GM18873 (cell line): ENCODE results near the gene SLC41A1.

Source experiments
- ATAC-seq: cut with Tn5 transposase; IDR thresholded peaks from one replicate; pipeline ENCODE4 v1.9.1; 2021; ENCODE audit warnings: mild to moderate bottlenecking, moderate library complexity, moderate number of reproducible peaks; ENCODE audit not compliant: unreplicated experiment, low FRiP score

SLC41A1 gene

DNA sequence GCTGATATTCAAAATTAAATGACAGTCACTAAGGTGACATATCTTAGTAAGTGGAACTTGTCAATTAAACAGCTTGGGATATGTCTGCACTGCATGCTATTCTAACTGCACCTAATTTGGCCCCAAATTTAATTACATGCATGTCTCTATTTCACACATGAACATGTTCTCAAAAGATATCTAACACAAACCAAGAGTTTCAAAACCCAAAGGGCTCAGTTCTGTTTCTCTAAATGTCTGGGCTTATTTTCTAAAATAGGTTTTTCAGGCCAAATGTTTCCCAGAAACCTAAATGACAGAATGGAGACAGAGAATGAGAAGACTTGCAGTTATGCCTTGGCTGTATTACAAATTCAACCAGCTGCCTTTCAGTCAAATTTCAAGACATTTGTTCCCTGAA lies 49.0 kb downstream of the SLC41A1 start:
- no peak for ATAC-seq

DNA sequence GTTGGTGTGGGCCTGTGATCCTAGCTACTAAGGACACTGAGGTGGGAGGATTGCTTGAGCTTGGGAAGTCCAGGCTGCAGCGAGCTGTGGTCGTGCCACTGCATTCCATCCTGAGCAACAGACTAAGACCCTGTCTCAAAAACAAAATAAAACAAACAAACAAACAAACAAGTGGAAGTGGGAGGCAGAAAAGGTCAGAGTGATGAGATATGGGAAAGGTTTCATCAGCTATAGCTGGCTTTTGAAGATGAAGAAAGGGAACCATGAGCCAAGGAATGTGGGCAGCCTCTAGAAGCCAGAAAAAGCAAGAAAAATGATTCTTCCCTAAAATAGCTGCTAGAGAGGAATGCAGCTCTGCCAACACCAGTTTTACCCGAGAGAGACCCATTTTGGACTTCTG lies 52.4 kb downstream of the SLC41A1 start:
- no peak for ATAC-seq

DNA sequence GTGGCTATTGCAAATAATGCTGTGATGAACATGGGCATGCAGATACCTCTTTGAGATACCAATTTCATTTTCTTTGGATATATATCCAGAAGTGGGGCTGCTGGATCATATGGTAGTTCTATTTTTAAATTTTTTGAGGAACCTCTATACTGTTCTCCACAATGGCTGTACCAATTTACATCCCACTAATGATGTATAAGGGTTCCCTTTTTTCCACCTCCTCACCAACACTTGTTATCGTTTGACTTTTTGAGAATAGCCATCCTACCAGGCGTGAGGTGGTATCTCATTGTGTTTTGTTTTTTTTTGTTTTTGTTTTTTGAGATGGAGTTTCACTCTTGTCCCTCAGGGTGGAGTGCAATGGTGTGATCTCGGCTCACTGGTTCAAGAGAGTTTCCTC lies 56.4 kb downstream of the SLC41A1 start:
- no peak for ATAC-seq

DNA sequence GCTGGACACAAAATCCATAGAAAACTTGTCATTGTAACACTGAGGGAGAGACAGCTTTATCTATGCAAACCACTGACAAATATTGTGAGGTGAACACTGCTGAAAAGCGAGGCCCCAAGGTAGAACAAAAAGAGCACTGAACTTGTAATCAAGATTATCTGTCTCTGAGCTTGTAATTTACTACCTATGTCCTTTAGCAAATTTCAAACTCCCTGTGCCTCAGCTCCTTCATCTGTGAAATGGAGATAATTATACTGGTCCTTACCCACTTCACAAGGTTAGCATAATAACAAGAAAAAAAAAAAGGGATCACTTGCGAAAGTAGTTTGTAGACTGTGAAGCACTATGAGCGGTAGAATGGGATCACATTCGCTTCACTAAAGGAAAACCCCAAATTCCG lies 58.1 kb downstream of the SLC41A1 start:
- ATAC-seq, result no peak

DNA sequence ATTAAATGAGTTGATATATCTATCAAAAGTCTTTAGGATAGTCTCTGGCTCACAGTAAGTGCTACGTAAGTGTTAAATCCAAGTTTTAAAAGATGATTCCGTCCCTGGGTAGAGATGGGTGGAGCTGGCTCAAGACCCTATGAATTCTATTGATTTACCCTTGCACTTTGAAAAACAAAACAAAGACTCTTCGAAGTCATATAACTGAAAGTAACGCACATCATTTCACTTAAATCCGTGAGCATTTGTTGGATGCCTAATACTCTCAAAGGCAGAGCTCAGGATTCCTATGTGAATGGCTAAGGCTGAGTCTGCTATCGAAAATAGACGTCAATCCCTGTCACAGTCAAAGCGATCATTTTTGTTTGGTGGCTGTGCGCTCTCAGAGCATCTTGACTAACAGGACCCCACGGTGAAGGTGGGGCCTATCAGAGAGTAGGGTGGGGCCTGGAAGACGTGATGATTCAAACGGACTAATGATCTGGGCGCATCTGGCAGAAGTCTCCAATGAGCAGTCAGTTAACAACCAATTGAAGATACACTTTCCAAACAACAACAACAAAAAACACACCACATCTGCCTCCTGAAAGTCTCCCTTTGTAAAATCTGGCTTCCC lies 61.9 kb downstream of the SLC41A1 start:
- no peak for ATAC-seq

DNA sequence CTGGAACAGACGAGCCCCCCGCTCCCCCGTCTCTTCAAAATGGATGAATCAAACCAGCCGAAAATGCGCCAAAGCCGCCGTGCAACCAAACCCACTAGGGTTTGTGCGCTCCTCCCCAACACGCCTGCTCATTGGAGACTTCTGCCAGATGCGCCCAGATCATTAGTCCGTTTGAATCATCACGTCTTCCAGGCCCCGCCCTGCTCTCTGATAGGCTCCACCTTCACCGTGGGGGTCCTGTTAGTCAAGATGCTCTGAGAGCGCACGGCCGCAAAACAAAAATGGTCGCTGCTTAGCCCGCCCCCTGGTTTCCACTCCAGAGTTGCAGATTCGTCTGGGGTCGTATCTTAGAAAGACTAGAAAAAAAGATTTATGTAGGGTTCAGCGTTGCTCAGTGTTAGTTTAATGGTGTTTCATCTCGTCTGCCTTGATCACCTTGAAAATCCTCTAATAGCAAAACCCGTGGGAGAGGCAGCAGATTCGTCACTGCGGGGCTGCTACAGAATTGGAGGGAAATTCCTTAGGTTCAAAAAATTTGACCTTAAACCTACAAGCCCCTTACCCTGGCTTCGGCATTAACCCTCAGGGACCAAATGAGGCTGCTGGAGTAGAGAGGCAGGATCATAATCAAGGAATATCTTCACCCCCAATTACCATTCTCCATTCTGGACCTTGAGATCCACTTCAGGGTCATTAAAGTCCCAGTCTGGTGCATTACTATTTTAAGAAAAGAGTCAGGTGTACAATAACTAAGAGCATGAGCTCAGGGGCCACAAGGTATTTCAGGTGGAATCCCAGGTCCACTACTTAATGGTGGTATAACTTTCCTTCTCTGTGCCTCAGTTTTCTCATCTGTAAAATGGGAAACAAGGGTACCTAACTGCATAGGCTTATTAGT lies 62.6 kb downstream of the SLC41A1 start, which contains the start of gene NUCKS1:
Gene NUCKS1, minus strand, starts transcription at position 45 of the 898 bp plus-strand sequence. CDS start 209 bp downstream, outside the sequence.
- ATAC-seq, result peak; percentile 81

DNA sequence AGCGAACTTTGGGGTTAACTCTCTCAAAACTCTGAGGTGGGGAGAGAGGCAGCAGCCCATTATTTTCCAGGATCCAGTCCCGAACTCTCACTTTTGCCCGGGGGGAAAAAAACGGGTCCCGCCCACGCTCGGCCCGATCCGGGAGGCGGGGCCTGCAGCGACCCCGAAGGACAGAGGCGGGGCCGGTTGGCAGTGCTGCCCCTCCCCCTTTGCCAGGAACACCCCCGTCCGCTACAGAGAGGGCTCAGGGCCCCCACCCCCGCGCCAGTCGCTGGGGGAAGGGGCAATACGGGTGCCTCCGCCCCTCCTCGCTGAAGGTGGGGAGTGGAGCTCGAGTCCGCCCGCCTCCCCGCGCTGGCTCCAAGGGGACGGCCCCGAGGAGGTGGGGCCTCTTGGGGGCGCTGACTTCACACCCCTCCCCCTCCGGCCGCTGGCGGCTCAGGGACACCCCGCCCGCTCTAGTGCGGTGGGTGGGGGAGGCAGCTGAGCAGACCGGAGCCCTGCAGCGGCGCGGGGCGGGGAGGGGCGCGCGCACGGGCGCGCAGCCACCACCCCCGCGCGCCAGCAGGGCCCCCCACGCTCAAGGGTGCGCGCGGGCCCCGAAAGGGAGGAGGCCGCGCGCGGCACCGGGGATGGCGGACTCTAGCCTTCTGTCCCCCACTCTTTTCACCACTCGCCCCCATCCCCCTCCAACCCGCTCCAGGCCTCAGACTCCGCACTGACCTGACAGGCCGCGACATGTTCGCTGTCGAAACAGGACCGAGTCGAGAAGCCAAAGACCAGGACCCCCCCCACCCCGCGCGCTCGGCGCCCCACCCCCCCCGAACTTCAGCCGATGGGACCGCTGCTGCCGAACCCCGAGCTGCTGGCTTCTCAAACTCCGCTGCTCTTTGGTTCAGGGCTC lies 63.5 kb downstream of the SLC41A1 start:
- ATAC-seq, result peak; percentile 71

DNA sequence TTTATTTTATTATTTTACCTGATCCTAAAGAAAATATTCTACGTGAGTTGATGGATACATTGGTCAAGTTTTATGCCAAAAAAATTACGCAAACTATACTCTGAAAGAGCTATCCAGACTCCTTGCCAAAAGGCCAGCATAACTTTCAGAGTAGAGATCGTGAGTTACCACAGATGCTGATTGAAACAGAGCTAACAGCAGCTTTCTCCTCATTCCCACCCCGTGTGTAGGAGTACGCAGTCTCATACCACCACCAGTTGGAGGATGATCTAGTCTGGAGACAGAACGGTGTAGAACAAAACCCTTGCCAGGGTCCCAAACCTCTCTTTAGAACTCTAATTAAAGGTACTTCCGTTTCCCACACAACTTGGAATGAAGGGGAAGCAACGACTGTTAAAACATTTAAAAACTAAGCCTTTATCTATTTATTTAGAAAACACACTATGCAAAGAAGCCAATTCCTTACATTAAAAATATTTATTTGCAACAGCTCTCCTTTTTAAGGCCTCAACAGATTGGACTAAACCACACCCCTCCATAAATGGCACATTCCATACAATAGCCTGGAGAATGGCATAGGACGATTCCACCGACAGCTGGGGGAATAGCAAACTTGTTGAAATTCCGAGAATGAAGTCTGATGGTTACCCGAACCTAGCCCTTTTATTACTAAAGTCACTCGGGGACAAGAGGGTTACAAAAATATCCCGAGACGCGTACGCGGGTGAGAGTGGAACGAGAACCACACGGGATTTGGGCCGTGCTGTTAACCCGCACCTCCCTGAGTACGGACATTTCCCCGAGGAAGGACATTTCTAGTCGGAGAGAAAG lies 64.4 kb downstream of the SLC41A1 start:
- peak; percentile 9 for ATAC-seq

DNA sequence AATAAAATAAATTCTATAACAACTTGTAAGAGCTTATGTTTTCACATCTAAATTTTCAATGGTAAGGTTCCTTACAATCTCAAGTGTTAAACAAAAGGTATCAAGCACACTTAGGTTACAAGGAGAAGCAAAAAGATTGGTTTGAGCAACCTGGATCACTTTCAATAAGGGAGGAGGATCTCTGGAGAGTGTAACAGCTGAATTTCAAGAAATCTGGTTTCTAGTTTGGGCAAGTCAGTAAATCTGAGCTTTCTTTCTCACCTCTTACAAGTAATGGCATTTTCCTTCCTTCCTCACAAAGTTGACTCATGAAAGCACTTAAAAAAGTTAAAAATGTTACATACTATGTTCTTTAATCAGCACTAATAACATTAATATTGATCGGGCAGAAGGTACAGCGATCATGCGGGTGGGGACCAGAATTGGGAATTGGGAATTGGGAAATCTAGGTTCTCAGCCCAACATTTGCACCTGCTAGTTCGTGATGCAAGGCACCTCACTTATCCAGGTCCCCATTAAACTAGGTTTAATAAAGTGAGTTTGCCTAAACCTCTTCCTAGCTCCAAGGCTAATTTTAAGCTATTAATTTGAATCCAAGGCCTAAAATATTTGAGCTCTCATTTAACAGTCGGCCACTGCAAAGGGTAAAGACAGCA lies 66.1 kb downstream of the SLC41A1 start:
- no peak for ATAC-seq

DNA sequence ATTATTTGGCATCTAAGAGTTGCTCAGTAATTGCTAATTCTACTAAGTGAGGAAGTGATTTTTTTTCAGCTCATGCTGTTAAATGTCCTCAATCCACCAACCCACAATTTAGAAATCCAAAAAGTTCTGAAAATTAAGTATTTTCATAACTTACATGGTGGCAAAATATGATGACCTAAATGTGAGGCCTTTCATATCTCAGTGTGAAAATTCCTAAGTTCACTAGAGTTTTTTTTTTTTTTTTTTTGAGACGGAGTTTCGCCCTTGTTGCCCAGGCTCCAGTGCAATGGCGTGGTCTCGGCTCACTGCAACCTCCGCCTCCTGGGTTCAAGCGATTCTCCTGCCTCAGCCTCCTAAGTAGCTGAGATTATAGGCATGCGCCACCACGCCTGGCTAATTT lies 68.6 kb downstream of the SLC41A1 start:
- no peak for ATAC-seq

DNA sequence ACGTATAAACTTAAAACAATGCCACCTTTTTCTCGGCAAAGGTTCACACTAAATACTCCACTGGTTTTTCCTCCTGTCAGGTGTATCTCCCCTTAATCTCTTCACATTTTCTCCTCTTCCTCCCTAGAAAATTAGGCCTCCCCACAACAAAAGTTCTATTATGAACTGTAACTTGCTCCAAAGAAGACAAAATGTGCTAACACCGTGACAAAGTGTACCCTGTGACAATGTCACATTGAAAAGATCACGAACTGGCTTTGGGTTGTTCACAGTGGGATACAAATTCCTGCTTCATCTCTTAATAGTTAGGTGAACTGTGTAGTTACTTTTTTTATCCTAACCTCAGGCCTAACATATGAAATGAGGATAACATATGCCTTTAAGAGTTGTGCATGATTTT lies 69.0 kb downstream of the SLC41A1 start:
- no peak for ATAC-seq

DNA sequence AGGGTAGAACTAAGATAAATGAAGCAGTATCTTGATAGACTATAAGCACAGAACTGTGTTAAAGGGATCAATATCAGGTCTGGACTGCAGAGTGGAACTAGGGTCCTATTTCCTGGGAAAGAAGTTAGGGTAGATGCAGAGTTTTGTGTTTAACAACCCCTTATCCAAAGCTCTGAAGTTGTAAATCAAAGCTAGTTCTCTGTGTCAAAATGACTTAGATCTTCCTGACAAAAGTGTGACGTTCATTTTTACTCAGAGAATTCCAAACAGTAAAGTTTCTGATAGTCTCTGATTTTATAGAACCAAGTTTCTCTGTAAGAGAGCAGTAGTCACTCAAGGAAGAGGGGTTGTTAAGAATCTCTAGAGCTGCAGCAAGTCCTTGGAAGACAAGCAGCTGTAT lies 71.3 kb downstream of the SLC41A1 start:
- no peak for ATAC-seq

DNA sequence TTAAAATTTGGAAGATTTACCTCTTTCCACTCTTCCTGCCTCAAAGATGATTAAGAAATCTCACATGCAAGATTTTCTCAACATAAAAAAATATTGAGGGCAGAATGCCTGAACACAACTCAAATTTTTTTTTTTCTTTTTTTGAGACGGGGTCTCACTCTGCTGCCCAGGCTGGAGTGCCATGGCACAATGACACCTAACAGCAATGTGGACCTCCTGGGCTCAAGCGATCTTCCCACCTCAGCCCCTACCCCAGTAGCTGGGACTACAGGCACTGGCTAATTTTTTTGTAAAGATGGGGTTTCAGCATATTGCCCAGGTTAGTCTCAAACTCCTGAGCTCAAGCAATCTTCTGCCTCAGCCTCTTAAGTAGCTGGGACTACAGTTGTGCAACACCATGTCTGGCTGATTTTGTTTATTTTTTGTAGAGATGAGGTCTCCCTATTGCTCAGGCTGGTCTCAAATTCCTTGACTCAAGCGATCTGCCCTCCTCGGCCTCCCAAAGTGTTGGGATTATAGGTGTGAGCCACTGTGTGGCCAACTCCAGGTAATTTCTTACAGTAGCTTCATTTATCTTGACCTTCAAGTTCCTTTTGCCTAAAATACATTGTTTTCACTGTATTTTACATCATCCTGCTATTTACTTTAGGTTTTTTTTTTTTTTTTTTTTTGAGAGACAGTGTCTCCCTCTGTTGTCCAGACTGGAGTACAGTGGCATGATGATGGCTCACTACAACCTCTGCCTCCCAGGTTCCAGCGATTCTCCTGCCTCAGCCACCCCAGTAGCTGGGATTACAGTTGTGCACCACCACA lies 73.4 kb downstream of the SLC41A1 start:
- ATAC-seq, result no peak
